Trophoblast cell (in vitro differentiated cells and primary cell): ENCODE results near the gene SLC7A5.

Experiments
- DNase-seq, 2 donors: peaks; one replicate each; pipeline ENCODE4 v3.0.0-alpha.2; 2016
- H2AFZ ChIP-seq: 2 replicates; pipeline ENCODE4 v1.6.1; 2013; ENCODE audit warnings: low read length, moderate library complexity, mild to moderate bottlenecking; ENCODE audit not compliant: insufficient read depth, poor library complexity
- H2AK5ac ChIP-seq: 2 replicates; pipeline ENCODE4 v1.6.1; 2013; ENCODE audit warnings: mild to moderate bottlenecking, low read length
- H2BK120ac ChIP-seq: 2 replicates; pipeline ENCODE4 v1.6.1; 2013; ENCODE audit warnings: low read length, mild to moderate bottlenecking, moderate library complexity; ENCODE audit not compliant: insufficient read depth, poor library complexity
- H2BK12ac ChIP-seq: 2 replicates; pipeline ENCODE4 v1.6.1; 2013; ENCODE audit warnings: mild to moderate bottlenecking, low read length, moderate library complexity
- H2BK5ac ChIP-seq: 2 replicates; pipeline ENCODE4 v1.6.1; 2013; ENCODE audit warnings: low read length, low read depth, moderate library complexity, mild to moderate bottlenecking; ENCODE audit not compliant: poor library complexity
- H3K14ac ChIP-seq: 2 replicates; pipeline ENCODE4 v1.6.1; 2013; ENCODE audit warnings: mild to moderate bottlenecking, low read length
- H3K18ac ChIP-seq: 2 replicates; pipeline ENCODE4 v1.6.1; 2013; ENCODE audit warnings: mild to moderate bottlenecking, low read length
- H3K23ac ChIP-seq: 2 replicates; pipeline ENCODE4 v1.6.1; 2013; ENCODE audit warnings: low read length
- H3K27ac ChIP-seq: 2 replicates; pipeline ENCODE4 v1.5.1; 2013; ENCODE audit warnings: low read depth, mild to moderate bottlenecking, inconsistent platforms, low read length, moderate library complexity
- H3K27me3 ChIP-seq: 2 replicates; pipeline ENCODE4 v1.6.1; 2013; ENCODE audit warnings: inconsistent platforms, mild to moderate bottlenecking, low read length, moderate library complexity; ENCODE audit not compliant: insufficient read depth
- H3K36me3 ChIP-seq, 2 experiments: 1 replicate in 1 of 2; 2 replicates in 1 of 2; pipeline ENCODE4 v1.6.1; 2013; ENCODE audit warnings: low read length in 2 of 2, mild to moderate bottlenecking in 2 of 2, moderate library complexity in 1 of 2; ENCODE audit not compliant: insufficient read depth in 2 of 2, control insufficient read depth in 1 of 2
- H3K4ac ChIP-seq: 2 replicates; pipeline ENCODE4 v1.6.1; 2013; ENCODE audit warnings: low read depth, mild to moderate bottlenecking, low read length, moderate library complexity
- H3K4me1 ChIP-seq, 2 experiments: 1 replicate in 1 of 2; 2 replicates in 1 of 2; pipeline ENCODE4 v1.6.1; 2013; ENCODE audit warnings: low read length in 2 of 2, mild to moderate bottlenecking in 2 of 2, moderate library complexity in 1 of 2; ENCODE audit not compliant: insufficient read depth in 2 of 2, control insufficient read depth in 1 of 2
- H3K4me2 ChIP-seq: 2 replicates; pipeline ENCODE4 v1.6.1; 2013; ENCODE audit warnings: inconsistent platforms, mild to moderate bottlenecking, low read length, moderate library complexity
- H3K4me3 ChIP-seq: 2 replicates; pipeline ENCODE4 v1.5.1; 2013; ENCODE audit warnings: mild to moderate bottlenecking, low read depth, low read length, inconsistent platforms
- H3K79me1 ChIP-seq: one replicate; pipeline ENCODE4 v1.6.1; 2013; ENCODE audit warnings: low read length
- H3K79me2 ChIP-seq: 2 replicates; pipeline ENCODE4 v1.6.1; 2013; ENCODE audit warnings: low read length, mild to moderate bottlenecking; ENCODE audit not compliant: control insufficient read depth, insufficient read depth, poor library complexity
- H3K9ac ChIP-seq: 2 replicates; pipeline ENCODE4 v1.6.1; 2013; ENCODE audit warnings: mild to moderate bottlenecking, low read length
- H3K9me3 ChIP-seq: 2 replicates; pipeline ENCODE4 v1.6.1; 2013; ENCODE audit warnings: low read depth, mild to moderate bottlenecking, control low read depth, inconsistent platforms, low read length; ENCODE audit not compliant: insufficient read depth
- H4K12ac ChIP-seq: 2 replicates; pipeline ENCODE4 v1.6.1; 2013; ENCODE audit warnings: low read depth, mild to moderate bottlenecking, low read length, moderate library complexity
- H4K8ac ChIP-seq: 2 replicates; pipeline ENCODE4 v1.6.1; 2013; ENCODE audit warnings: low read depth, mild to moderate bottlenecking, low read length, moderate library complexity
- H4K91ac ChIP-seq: one replicate; pipeline ENCODE4 v1.6.1; 2013; ENCODE audit warnings: low read depth, mild to moderate bottlenecking, low read length, moderate library complexity
- WGBS: extraction: QIAGEN DNeasy Blood & Tissue Kit; methylation state at CpG from one replicate; pipeline ENCODE4 v1.1.7; 2013; ENCODE audit warnings: missing lambda C conversion rate; ENCODE audit not compliant: insufficient read length, insufficient coverage; ENCODE audit errors: extremely low coverage; 5-methylcytosine and 5-hydroxymethylcytosine counted together

SLC7A5 gene

DNA sequence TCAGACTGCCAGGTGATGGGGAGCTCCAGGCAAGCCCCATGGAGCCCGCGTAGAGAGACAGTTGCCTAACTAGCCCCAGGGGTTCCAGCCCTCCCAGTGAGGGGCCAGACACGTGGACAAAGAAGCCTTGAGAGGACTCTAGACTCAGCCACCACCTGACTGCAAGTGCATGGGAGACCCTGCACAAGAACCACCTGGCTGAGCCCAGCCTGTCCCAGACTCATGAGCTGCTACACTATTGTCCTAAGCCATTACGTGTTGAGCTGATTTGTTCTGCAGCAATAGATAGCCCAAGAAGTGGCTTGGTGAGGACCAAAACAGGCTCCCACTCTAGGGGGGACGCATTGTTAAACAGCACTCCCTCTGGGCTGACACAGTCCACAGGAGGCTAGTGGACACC lies 65.9 kb downstream of the SLC7A5 start:
- no peak overlapping the region for H2AK5ac ChIP-seq
- no peaks in the 10 kb centered on the region for H3K27me3 ChIP-seq
- H3K79me2 ChIP-seq: no peaks in the 10 kb centered on the region
- H3K14ac ChIP-seq: no peak overlapping the region
- no peak overlapping the region for H3K27ac ChIP-seq
- H3K36me3 ChIP-seq: no peaks in the 10 kb centered on the region
- no peak overlapping the region for H2AFZ ChIP-seq
- no peak overlapping the region for H2BK120ac ChIP-seq
- WGBS: no CpG with 5 or more reads among the region's 5 CpGs
- H2BK12ac ChIP-seq: no peak overlapping the region
- H3K4me2 ChIP-seq: no peak overlapping the region
- peaks cover 7 to 15% of the 10 kb centered on the region in 2 experiments for H3K4me1 ChIP-seq
- peaks cover 8% of the 10 kb centered on the region for H3K9me3 ChIP-seq
- no peak overlapping the region for H2BK5ac ChIP-seq
- H4K12ac ChIP-seq: no peak overlapping the region
- H4K91ac ChIP-seq: no peak overlapping the region
- H4K8ac ChIP-seq: no peak overlapping the region
- H3K23ac ChIP-seq: no peak overlapping the region
- H3K4me3 ChIP-seq: no peak overlapping the region
- no peak overlapping the region for H3K9ac ChIP-seq
- no peak overlapping the region for H3K18ac ChIP-seq
- DNase-seq: no peak
- H3K4ac ChIP-seq: no peak overlapping the region
- H3K79me1 ChIP-seq: no peaks in the 10 kb centered on the region

- H4K12ac ChIP-seq: no peak overlapping the region
- no peak overlapping the region for H3K23ac ChIP-seq
- peaks cover 7 to 15% of the 10 kb centered on the region in 2 experiments for H3K4me1 ChIP-seq
- H2BK5ac ChIP-seq: no peak overlapping the region
- H2AK5ac ChIP-seq: no peak overlapping the region
- no CpG with 5 or more reads among the region's 8 CpGs for WGBS
- H3K18ac ChIP-seq: no peak overlapping the region
- no peak overlapping the region for H3K14ac ChIP-seq
- no peak overlapping the region for H3K27ac ChIP-seq
- peaks cover 7% of the 10 kb centered on the region for H3K9me3 ChIP-seq
- H4K91ac ChIP-seq: no peak overlapping the region
- H3K4me3 ChIP-seq: no peak overlapping the region
- no peak overlapping the region for H2BK120ac ChIP-seq
- H3K4me2 ChIP-seq: no peak overlapping the region
- no peak for DNase-seq
- no peak overlapping the region for H4K8ac ChIP-seq
- no peak overlapping the region for H3K4ac ChIP-seq
- no peaks in the 10 kb centered on the region for H3K79me2 ChIP-seq
- H3K36me3 ChIP-seq: no peaks in the 10 kb centered on the region
- no peaks in the 10 kb centered on the region for H3K27me3 ChIP-seq
- H3K9ac ChIP-seq: no peak overlapping the region
- H3K79me1 ChIP-seq: no peaks in the 10 kb centered on the region
- no peak overlapping the region for H2BK12ac ChIP-seq
- H2AFZ ChIP-seq: no peak overlapping the region
These were observed 66.6 kb downstream of the SLC7A5 start for GRCh38 chr16:87802670-87803069.

GRCh38 chr16:87801679-87802259 lies 67.5 kb downstream of the SLC7A5 start:
- no peak overlapping the region for H3K4ac ChIP-seq
- DNase-seq: no peak
- H3K27ac ChIP-seq: no peak overlapping the region
- peaks cover 3 to 8% of the 10 kb centered on the region in 2 experiments for H3K4me1 ChIP-seq
- no peak overlapping the region for H3K4me3 ChIP-seq
- no peak overlapping the region for H3K23ac ChIP-seq
- H3K79me1 ChIP-seq: no peaks in the 10 kb centered on the region
- no peak overlapping the region for H3K18ac ChIP-seq
- no peak overlapping the region for H2BK120ac ChIP-seq
- H2AFZ ChIP-seq: no peak overlapping the region
- no peak overlapping the region for H2AK5ac ChIP-seq
- peaks cover 7% of the 10 kb centered on the region for H3K9me3 ChIP-seq
- no peaks in the 10 kb centered on the region for H3K79me2 ChIP-seq
- H3K14ac ChIP-seq: no peak overlapping the region
- H2BK5ac ChIP-seq: no peak overlapping the region
- H2BK12ac ChIP-seq: no peak overlapping the region
- no peak overlapping the region for H4K8ac ChIP-seq
- H3K4me2 ChIP-seq: no peak overlapping the region
- no CpG with 5 or more reads among the region's 16 CpGs for WGBS
- H3K27me3 ChIP-seq: no peaks in the 10 kb centered on the region
- H4K91ac ChIP-seq: no peak overlapping the region
- H4K12ac ChIP-seq: no peak overlapping the region
- H3K36me3 ChIP-seq: no peaks in the 10 kb centered on the region
- no peak overlapping the region for H3K9ac ChIP-seq

DNA sequence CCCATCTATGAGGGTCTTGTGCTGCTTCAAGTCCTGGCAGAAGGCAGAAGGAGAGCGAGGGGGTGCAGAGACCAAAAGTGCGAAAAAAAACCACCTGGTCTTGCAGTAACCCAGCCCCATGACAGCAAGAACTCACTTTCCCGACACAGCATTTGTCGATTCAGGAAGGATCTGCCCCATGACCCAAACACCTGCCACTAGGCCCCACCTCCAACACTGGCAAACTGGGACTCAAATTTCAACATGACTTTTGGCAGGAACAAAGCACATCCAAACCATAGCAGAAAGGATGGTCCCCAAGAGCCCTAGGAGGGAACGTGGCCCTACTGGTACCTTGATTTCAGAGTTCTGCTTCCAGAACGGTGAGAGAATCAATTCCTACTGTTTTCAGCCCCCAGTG lies 68.8 kb downstream of the SLC7A5 start:
- H3K27me3 ChIP-seq: no peaks in the 10 kb centered on the region
- H3K79me1 ChIP-seq: peaks cover under 1% of the 10 kb centered on the region
- no peaks in the 10 kb centered on the region for H3K79me2 ChIP-seq
- no peak overlapping the region for H4K8ac ChIP-seq
- no peak overlapping the region for H3K23ac ChIP-seq
- H3K18ac ChIP-seq: no peak overlapping the region
- no peaks in the 10 kb centered on the region for H3K4me1 ChIP-seq
- H2AFZ ChIP-seq: no peak overlapping the region
- DNase-seq: no peak
- H3K4me3 ChIP-seq: no peak overlapping the region
- no peak overlapping the region for H2BK120ac ChIP-seq
- H3K9me3 ChIP-seq: peaks cover 7% of the 10 kb centered on the region
- H2AK5ac ChIP-seq: no peak overlapping the region
- H3K27ac ChIP-seq: no peak overlapping the region
- H2BK5ac ChIP-seq: no peak overlapping the region
- no peak overlapping the region for H3K4me2 ChIP-seq
- H4K91ac ChIP-seq: no peak overlapping the region
- no CpG with 5 or more reads among the region's 6 CpGs for WGBS
- no peak overlapping the region for H4K12ac ChIP-seq
- no peak overlapping the region for H2BK12ac ChIP-seq
- H3K9ac ChIP-seq: no peak overlapping the region
- no peak overlapping the region for H3K14ac ChIP-seq
- H3K4ac ChIP-seq: no peak overlapping the region
- H3K36me3 ChIP-seq: no peaks in the 10 kb centered on the region
